Sigmoid colon (tissue), 7 donors: ENCODE measurements around the gene CDHR3. TPM values are rescaled to one million over a fixed set of nuclear protein-coding genes. Genes with fewer than 3 reads are reported as not detected.

Source experiments
- DNase-seq: peaks from one replicate; pipeline ENCODE4 v3.0.0-alpha.2; 2019
- H3K27ac ChIP-seq, 4 donors: fragments of 200-600 bp; sonication (generic); one replicate each; pipeline ENCODE4 v1.5.1; 2016 to 2019; ENCODE audit warnings: mild to moderate bottlenecking in 1 of 4
- H3K27me3 ChIP-seq, 3 donors: fragments of 200-600 bp; sonication (generic); one replicate each; pipeline ENCODE4 v1.5.1; 2019; ENCODE audit warnings: mild to moderate bottlenecking in 1 of 3
- H3K36me3 ChIP-seq, 4 donors: fragments of 200-600 bp; sonication (generic); one replicate each; pipeline ENCODE4 v1.5.1; 2016 to 2019
- H3K4me1 ChIP-seq, 4 donors: fragments of 200-600 bp; sonication (generic); one replicate each; pipeline ENCODE4 v1.5.1; 2017 to 2019
- H3K4me3 ChIP-seq, 4 donors: fragments of 200-600 bp; sonication (generic); one replicate each; pipeline ENCODE4 v1.5.1; 2017 to 2019; ENCODE audit warnings: mild to moderate bottlenecking in 2 of 4, moderate library complexity in 1 of 4
- H3K9me3 ChIP-seq, 4 donors: fragments of 200-600 bp in 3 of 4; sonication (generic) in 3 of 4; one replicate each; pipeline versions ENCODE4 v1.5.1 to v1.6.1; 2013 to 2019
- CTCF ChIP-seq, 4 experiments: fragments of 450-650 bp in 3 of 4; fragments of 200-600 bp in 1 of 4; IDR thresholded peaks; one replicate each; pipeline ENCODE4 v1.5.1; 2016 to 2019; ENCODE audit warnings: antibody characterized with exemption in 4 of 4, mild to moderate bottlenecking in 3 of 4, moderate library complexity in 2 of 4
- EP300 ChIP-seq, 4 donors: sonication (generic); formaldehyde crosslinking; IDR thresholded peaks; one replicate each; pipeline ENCODE4 v1.6.1; 2017; ENCODE audit warnings: antibody characterized with exemption in 4 of 4
- POLR2A ChIP-seq, 2 donors: fragments of 450-650 bp; IDR thresholded peaks; one replicate each; pipeline ENCODE4 v1.6.1; 2016; ENCODE audit warnings: antibody characterized with exemption in 2 of 2, mild to moderate bottlenecking in 2 of 2, moderate library complexity in 2 of 2
- POLR2AphosphoS5 ChIP-seq, 4 donors: sonication (generic); formaldehyde crosslinking; IDR thresholded peaks; one replicate each; pipeline ENCODE4 v1.6.1; 2017; ENCODE audit warnings: antibody characterized with exemption in 4 of 4
- WGBS, 2 donors: extraction: QIAGEN DNeasy Blood & Tissue Kit; methylation state at CpG; one replicate each; pipeline ENCODE4 v1.1.7; 2013; 5-methylcytosine and 5-hydroxymethylcytosine counted together
- intact Hi-C: fragments of 100-400 bp; cut with DNase I; formaldehyde crosslinking; loops from one replicate; pipeline ENCODE4 v1.15.1; 2023
- polyA plus RNA-seq, 3 donors: library from polyadenylated mRNA; stranded (reverse); fragments of 200-250 nt; gene quantifications; one replicate each; pipeline ENCODE4 v1.2.3, GENCODE V29; 2013
- total RNA-seq, 4 donors: library from RNA; depleted of rRNA; stranded (reverse); fragments of >200 nt; gene quantifications; one replicate each; pipeline ENCODE4 v1.1.0, GENCODE V29; 2016
- donor health status: healthy with polysubstance abuse.
- donor health status: Bipolar disorder and iron deficiency.
- donor health status: healthy.

Gene CDHR3
- total and polyA plus RNA-seq, 7 donors, result 2.2 to 21.3 (median 3.7) TPM

- WGBS, 2 donors, result 95 to 97% methylated on average over 2 of the region's 2 CpGs
- no peak overlapping the region for H3K4me3 ChIP-seq
- H3K36me3 ChIP-seq, result no peaks in the 10 kb centered on the region
- TF ChIP-seq POLR2AphosphoS5 (IDR thresholded peaks at IDR 0.05), result no peak
- TF ChIP-seq CTCF (IDR thresholded peaks at IDR 0.05), result no peak
- TF ChIP-seq POLR2A (IDR thresholded peaks at IDR 0.05), result no peak
- TF ChIP-seq EP300 (IDR thresholded peaks at IDR 0.05), result no peak
- intact Hi-C loops, result no loop called here
- no peaks in the 10 kb centered on the region for H3K9me3 ChIP-seq
- DNase-seq, result peak; percentile 5
- no peak overlapping the region for H3K27ac ChIP-seq
- H3K4me1 ChIP-seq, result peaks cover 0 to 17% (median 7%) of the 10 kb centered on the region in 4 donors
- H3K27me3 ChIP-seq, result no peaks in the 10 kb centered on the region
These were observed 71.3 kb downstream of the CDHR3 start for GRCh38 chr7:106034383-106034782.

- no peak overlapping the region for H3K4me3 ChIP-seq
- DNase-seq, result peak; percentile 8
- intact Hi-C loops, result no loop called here
- TF ChIP-seq POLR2AphosphoS5 (IDR thresholded peaks at IDR 0.05) (no peak), POLR2A (IDR thresholded peaks at IDR 0.05) (no peak), EP300 (IDR thresholded peaks at IDR 0.05) (no peak), CTCF (IDR thresholded peaks at IDR 0.05) (no peak)
- no peaks in the 10 kb centered on the region for H3K27me3 ChIP-seq
- peaks cover 0 to 24% (median 9%) of the 10 kb centered on the region in 4 donors for H3K4me1 ChIP-seq
- H3K9me3 ChIP-seq, result no peaks in the 10 kb centered on the region
- no peak overlapping the region for H3K27ac ChIP-seq
- no peaks in the 10 kb centered on the region for H3K36me3 ChIP-seq
- WGBS, 2 donors, result 91 to 95% methylated on average over 8 of the region's 8 CpGs
These were observed 72.5 kb downstream of the CDHR3 start for GRCh38 chr7:106035568-106035967.

- TF ChIP-seq CTCF (IDR thresholded peaks at IDR 0.05) (no peak), EP300 (IDR thresholded peaks at IDR 0.05) (no peak), POLR2A (IDR thresholded peaks at IDR 0.05) (no peak), POLR2AphosphoS5 (IDR thresholded peaks at IDR 0.05) (no peak)
- no peaks in the 10 kb centered on the region for H3K36me3 ChIP-seq
- no peak overlapping the region for H3K4me3 ChIP-seq
- peak; percentile 3 for DNase-seq
- peaks cover 0 to 21% (median 8%) of the 10 kb centered on the region in 4 donors for H3K4me1 ChIP-seq
- intact Hi-C loops, result no loop called here
- no peaks in the 10 kb centered on the region for H3K9me3 ChIP-seq
- H3K27ac ChIP-seq, result no peak overlapping the region
- WGBS, 2 donors, result 71 to 89% methylated on average over 6 of the region's 6 CpGs
- no peaks in the 10 kb centered on the region for H3K27me3 ChIP-seq
These were observed 72.9 kb downstream of the CDHR3 start for GRCh38 chr7:106036004-106036403.

- no peak overlapping the region for H3K4me3 ChIP-seq
- no peaks in the 10 kb centered on the region for H3K27me3 ChIP-seq
- no peaks in the 10 kb centered on the region for H3K9me3 ChIP-seq
- peak; percentile 45 for DNase-seq
- TF ChIP-seq POLR2AphosphoS5 (IDR thresholded peaks at IDR 0.05) (no peak), CTCF (IDR thresholded peaks at IDR 0.05) (no peak), POLR2A (IDR thresholded peaks at IDR 0.05) (no peak), EP300 (IDR thresholded peaks at IDR 0.05) (no peak)
- peaks cover 0 to 18% (median 13%) of the 10 kb centered on the region in 4 donors for H3K4me1 ChIP-seq
- intact Hi-C loops, result loop anchor here (2.0 kb wide), 1 partner anchor 385 kb away; no protein-coding TSS in a partner anchor
- no peaks in the 10 kb centered on the region for H3K36me3 ChIP-seq
- H3K27ac ChIP-seq, result no peak overlapping the region
- 88 to 92% methylated on average over 7 of the region's 7 CpGs for WGBS, 2 donors
These were observed 74.6 kb downstream of the CDHR3 start for GRCh38 chr7:106037489-106038176.
